Measurements from ENCODE around the gene STAB2.
"Not testable (repeated sequence)": the region's sequence is repeated elsewhere in the genome, so short reads cannot be mapped to it uniquely, and the experiment has no call there.

The STAB2 gene

DNA sequence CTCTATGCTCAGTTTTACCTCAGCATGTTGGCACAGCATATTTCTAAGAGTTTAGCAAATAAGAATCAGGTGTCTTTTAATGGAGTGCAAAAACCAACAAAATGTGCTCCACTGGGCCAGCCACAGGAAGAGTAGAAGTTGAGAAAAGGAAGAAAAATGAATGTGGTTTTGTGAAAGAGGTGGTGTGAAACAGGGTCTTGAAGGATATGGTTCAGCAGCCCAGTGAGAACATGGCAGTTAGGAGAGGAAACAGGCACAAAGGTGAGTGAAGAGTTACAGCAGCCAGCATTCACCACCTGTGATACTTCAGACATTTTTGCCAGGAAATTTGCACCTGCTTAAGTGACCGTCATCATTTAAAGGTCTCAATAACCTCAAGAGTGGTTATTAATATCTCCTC, 2.4 kb downstream of the STAB2 start:
- DNase-seq, result no peak

DNA sequence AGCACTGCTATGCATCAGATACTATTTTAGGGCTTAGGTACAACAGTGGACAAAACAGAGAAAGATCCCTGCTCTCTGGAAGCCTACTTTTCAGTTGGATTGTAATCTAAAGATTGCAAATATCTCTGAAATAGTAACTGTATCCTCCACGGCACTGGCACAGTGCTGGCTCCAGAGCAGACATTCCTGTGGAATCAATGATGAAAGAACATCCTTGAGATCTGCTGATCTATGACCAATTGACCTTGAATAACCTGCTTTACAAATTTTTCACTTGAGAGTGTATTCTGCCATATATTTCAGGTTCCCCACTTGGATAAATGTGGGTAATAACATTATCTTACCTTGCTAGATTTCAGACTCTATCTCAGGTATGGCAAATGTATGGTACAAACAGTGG, 3.2 kb downstream of the STAB2 start:
- DNase-seq, result no peak

DNA sequence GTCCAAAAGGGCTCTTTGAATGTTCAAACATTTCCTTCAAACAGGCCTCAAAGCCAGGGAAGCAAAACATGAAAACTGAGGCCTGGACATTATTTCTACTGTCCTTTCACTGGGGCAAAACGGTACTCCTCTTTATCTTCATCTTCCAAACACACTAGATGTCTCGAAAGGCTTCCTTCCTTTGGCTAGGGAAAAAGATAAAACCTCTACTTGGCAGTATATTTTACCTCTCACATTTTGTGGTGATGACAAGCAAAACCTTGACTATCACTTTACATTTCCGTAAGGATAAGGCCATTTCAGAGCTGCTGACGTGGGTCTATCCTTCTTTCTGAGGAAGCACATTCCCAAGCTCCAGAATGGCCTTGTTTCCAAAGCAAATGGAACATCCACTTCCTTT, 9.9 kb downstream of the STAB2 start:
- no peak for DNase-seq

DNA sequence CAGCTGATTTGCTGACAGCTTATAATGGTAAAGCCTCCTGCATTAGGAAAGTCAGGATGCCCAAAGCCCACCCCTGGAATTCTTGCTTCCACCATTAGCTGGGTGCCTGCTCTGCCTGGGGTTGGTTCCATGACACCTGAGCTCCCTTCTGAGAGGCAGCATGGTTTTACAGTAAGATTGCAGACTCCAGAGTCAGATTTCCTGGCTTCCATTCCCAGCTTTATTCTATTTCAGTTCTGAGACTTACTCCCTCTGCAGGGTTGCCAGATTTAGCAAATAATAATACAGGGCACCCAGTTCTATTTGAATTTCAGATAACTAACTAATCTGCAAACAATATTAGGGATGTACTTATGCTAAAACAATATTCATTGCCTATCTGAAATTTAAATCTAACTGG, 12.2 kb downstream of the STAB2 start:
- DNase-seq, result no peak

DNA sequence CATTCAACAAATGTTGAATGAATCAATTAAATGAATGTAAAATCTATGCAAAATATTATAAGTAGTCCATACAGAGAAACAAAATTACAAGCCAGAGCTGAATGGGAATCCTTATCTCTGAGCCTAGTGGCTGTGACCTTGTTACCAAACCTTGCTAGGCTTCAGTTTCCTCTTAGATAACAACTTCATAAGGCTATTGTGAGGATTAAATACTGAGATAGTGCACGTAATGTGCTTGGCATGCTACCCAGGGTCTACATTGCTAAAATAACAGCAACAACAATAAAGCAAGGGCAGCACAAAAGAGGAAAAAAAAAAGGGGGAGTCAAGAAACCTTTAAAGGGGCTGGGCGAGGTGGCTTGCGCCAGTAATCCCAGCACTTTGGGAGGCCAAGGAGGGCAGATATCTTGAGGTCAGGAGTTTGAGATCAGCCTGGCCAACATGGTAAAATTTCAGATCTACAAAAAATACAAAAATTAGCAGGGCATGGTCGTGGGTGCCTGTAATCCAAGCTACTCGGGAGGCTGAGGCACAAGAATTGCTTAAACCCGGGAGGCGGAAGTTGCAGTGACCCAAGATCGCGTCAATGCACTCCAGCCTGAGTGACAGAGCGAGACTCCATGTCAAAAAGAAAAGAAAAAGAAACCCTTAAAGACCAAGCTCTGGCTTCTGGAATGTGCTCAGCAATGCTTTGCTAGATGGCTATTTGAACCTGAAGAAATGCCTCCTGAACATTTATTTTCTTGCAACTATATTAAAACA, 14.1 kb downstream of the STAB2 start:
- no peak for DNase-seq

DNA sequence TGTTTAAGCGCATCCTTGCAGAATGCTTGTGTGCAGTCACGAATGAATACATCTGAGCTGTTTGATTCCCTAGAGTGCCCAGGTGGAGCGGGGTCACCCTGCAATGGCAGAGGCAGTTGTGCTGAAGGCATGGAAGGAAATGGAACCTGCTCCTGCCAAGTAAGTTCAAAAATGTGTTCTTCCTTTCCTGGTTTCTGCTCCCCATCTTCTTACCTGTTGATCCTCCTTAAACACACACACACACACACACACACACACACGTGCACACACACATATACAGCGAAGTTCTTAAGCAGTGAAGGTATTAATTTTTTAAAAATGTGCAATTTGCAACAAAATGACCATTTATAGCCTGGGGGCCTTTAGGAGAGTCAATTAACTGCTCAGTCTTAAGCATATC, 33.3 kb downstream of the STAB2 start:
- no peak for DNase-seq

DNA sequence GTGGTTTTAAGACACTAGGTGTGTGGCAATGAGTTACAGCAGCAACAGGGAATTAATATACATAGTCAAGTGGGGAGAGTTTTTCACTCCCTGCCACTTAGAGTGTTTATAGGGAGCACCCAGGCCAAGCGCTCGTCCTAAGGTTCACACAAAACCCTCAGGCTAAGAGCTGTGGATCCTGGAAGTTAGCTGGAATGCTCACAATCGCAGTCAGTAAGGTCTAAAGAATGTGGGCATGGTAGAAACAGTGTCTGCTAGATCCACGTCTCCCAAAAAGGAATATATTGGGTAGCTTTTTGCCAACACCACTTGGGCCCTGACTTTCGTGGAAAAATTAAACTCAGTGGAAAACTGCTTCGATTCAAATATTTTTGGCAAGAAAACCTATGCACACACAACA, 36.6 kb downstream of the STAB2 start:
- no peak for DNase-seq

DNA sequence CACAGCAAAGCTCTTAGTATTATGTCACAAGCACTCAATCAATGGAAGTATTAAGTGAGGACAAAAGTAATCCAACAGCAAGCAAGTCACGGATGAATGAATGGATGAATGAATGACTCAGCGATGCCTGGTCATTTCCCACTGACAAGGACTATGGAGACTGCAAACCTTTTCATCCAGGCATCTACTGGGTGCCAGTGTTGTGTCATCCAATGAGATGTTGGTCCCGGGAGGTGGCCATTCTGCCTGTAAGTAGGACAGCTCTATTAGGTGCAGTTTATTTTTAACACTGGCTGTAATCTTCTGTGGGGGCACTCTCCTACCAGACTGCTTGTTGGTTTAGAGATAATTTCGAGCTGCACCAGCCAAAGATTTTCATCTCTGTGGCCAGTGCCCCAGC, 39.4 kb downstream of the STAB2 start:
- no peak for DNase-seq

DNA sequence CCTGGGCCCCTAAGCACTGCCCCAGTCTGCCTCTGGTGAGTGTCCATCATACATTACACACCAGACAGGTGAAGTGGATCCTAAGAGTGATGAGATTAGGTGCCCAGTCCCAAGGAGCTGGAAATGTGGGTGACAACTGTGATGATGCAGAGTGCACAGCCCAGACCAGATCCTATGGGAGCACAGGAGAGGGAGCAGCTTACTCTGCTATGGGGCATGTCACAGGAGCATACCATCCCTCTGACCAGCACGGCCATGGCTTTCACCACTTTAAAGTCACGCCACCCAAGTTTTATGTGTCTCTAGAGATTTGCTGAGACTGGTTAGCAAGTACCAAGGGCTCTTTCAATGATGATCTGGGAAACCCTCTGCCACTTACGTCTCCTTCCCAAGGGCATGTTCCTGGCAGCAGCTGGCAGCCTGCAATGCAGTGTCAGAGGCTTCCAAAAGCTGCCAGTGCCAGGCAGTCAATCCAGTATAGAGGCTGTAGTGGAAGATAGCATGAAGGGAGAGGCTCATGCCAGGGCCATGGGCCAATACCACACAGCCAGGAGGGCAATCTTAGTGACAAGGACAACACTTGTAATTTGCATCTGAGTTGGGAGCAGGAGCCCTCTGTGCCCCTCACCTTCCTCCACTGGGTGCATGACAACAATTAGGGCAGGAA, 40.2 kb downstream of the STAB2 start:
- no peak for DNase-seq

DNA sequence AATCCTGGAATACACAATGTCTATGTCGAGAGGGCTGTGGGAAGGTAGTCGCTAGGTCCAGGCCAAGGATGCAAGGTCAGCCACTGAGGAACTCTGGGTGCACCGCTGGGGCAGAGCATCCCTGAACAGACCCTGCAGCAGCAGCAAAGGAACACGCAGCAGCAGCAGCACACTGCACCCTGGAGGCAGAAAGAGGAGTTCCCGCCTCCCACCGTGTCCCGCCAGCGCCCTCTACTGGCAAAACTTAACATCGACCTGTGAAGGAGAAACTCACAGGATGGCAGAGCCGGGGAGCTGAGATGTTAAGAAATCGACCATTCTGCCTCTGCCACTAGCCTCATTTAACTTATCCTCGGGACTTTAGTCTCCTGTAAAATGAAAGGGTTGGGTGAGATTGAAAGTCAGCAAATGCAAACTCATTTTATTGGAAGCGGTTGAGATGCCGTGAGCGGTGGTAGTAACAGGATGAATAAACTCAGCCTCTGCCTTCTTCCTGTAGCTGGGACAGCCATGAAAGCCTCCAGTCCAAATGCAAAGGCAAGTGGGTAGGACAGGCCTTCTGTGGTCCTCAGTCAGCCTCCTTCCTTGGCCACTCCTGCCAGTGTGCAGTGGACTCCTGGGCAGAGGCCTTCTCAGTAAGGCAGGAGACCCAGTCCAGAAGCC, 45.6 kb downstream of the STAB2 start:
- peak; percentile 79 for DNase-seq

DNA sequence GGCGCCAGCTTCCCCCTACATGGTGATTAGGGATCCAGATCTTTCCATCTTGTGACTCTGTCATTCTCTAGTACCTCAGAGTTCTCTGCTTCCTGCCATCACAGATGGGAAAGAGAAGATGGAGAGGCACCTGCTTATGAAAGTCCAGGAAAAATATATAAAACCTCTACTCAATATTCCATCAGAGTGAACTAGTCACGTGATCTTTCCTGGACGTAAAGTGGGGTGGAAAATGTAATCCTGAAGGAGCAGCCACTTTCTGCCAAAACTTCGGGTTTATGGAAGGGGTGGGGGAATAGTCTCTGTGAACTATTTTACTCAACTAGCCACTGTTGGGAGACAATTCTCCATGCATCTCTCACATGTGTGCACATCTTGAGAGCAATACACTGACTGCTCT, 47.7 kb downstream of the STAB2 start:
- DNase-seq, result no peak

DNA sequence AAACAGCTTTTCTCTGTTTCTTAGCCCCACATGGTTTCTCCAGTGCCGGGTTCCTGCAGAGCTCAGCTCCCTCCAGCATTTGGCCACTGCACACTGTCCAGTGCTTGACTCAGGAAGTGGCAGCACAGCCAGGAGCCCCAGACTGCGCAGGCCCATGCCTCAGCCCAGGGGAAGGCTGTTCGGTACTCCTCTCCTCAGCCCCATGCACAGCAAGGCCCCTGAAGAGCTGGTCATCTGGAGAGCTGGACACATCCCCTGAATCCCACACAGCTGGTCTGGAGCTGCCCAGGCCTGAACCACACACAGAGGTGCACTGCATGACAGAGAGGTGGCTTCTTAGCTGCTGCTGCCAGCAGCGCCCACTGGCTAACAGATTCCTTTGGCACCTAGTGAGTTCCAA, 48.3 kb downstream of the STAB2 start:
- DNase-seq, result no peak

DNA sequence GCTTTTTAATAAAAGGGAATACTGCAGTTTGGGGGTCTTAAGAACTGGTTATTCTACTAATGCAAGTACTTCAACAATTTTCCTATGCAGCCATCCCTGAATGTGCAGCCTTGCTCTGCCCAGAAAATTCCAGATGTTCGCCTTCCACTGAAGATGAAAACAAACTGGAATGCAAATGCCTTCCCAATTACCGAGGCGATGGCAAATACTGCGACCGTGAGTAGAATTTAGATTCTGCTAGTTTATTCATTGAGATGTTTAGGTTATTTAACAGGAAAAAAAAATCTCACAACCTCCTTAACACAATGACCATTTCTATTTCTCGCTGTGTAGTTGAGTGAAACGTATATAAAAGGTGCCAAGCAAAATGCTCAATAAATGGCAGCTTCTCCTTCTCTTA, 49.9 kb downstream of the STAB2 start:
- no peak for DNase-seq

DNA sequence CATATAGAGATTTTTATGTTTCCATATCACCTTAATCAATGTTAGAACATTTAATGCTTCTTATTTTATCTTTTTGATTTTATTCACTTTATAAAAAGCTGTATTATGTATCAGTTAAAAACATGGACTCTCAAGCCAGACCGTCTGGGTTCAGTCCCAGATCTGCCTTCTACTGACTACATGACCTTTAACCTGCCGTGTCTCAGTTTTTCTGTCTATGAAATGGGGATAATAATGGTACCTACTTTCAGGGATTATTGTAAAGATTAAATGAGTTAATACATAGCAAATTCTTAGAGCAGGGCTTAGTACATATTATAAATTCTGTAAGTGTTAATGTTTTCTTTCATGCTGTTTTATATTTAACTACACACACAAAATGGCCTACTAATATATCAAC, 50.4 kb downstream of the STAB2 start:
- DNase-seq, result no peak

DNA sequence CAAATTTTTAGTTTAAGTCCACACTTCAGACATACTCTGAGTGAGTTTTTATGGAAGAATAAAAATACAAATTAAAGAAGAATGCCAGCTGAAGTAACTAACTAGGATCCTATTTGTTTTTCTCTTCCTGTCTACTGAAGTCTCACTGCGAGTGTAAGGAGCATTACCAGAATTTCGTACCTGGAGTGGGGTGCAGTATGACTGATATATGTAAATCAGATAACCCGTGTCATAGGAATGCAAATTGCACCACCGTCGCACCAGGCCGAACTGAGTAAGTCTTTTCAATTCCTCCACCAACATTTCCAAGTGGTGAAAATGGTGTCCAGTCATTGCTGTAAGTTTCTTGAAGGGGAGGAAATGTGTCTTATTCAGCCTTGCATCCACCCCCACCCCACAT, 52.9 kb downstream of the STAB2 start:
- DNase-seq, result no peak

DNA sequence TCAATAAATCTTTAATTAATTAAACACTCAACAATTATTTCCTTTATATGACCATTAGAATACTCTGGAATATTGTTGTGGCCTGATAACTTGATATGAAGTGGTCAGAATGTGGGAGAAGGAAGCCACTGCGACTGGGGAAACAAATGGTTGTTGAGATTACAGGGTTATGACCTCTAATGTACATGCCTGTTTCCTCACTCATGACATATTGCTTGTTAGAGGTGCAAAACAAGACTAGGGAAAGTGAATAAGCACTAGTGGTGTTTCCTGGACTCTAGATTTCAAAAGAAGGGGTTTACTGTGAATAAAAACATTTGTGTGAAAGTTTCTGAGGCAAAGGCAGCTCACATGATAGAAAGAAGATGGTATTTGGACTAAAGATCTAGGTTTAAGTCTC, 53.3 kb downstream of the STAB2 start:
- DNase-seq, result no peak

DNA sequence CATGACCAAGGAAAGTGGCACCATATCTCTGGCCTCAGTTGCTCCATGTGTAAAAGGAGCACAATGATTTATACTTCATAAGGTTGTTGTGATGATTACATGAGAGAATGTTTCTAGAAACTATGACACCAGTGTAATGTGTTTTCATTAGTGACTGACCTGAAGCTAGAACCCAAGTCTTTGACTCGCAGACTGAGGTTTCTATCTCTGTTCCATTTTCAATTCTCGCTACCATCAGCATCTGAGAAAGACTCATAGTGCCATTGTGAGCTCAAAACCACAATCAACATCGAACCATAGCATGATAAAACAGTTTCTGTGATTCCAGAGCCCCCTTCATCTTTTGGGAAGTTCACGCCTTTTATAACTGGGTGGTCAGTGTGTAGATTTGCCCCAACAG, 53.8 kb downstream of the STAB2 start:
- DNase-seq, result no peak

DNA sequence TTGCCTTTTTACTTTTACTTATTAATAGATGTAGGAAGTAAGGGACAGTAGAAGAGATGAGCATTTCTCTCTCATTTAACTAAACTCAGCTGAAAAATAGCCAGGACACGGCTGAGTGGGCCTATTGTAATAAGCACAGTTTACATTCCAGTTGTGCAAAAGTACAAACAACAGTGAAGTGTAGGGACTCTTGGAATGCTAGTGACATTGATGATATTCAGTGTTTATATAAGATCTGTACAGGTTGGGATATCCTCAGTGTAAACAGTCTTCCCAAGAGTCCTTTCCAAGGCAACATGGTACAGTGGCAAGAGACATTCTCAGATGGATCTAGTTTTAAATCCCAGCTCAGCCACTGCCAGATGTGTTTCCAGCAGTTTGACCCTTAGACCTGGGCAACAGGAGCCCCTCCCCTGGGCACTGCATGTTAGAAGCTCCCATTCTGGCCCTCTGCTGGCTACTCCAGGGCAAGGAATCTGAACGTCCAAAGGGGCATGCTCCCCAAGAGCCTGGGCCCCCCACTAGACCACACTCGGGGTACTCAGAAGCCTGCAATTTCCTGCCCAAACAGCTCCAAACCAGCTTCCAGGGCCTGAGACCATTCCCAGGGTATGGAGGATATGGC, 55.3 kb downstream of the STAB2 start:
- DNase-seq, result no peak

DNA sequence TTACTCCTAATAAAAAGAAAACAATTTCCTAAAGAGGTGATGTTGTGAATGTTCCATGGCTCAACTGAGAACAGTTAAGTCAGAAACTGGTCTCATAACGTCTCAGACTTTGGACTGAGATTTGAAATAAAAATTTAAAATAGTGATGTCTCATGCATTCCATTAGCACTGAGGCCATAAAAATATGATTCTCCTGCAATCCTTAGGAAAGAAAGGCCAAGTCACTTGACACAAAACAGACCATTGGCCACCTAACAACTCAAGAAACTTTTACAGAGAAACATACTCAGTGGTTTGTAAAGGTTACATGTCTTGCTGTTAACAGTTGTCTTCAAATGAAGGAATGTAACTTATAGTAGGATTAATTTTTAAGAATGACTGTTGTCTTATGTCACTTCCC, 58.1 kb downstream of the STAB2 start:
- no peak for DNase-seq

DNA sequence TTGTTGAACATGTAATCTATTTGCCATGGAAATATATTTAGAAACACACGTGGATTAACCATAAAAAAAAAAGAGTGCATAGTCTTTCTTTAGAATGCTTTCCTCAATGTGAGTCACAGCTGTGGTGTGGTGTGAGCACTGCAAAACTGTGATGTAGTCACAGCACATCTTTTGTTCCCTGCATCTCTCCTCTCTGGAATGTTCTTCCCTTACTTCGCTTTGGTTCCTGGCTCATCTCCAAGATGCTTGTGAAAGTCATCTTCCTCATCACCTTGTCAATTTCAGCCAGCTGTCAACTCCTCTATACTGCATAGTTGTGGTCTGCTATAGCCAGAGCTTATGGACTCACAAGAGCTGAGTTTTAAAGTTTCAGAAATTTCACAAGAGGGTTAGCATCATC, 60.2 kb downstream of the STAB2 start:
- DNase-seq, result no peak

DNA sequence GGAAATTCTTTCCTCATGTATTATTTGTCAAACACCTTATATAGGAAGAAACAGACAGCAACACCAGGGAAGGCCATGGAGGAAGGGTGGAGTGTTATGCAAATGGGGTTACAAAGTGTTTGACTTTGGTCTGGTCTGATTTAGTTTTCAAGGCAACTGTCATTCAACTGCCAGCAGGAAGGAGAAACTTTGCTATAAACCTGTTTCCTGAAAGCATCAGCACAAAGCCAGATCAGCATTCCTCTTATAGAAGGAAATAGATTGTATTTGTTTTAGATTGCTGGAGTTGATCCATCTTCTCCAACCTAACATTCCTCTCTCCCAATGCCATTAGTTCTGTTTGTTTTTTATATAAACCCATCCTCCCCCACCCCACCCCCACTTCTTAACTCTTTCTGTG, 65.7 kb downstream of the STAB2 start:
- DNase-seq, result no peak

DNA sequence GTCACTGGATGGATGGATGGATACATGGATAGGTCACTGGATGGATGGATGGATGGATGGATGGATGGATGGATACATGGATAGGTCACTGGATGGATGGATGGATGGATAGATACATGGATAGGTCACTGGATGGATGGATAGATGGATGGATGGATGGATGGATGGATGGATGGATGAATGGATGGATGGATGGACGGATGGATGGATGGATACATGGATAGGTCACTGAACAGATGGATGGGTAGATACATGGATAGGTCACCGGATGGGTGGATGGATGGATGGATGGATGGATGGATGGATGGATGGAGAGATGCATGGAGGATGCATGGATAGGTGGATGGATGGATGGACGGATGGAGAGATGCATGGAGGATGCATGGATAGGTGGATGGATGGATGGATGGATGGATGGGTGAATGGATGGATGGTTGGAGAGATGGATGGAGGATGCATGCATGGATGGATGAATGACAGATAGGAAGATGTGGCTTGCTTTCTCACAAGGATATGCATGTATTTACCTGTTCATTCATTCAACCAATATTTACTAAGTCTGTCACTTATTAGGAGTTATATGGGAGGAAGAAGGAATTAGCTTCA, 66.6 kb downstream of the STAB2 start:
- DNase-seq, result not testable (repeated sequence)

DNA sequence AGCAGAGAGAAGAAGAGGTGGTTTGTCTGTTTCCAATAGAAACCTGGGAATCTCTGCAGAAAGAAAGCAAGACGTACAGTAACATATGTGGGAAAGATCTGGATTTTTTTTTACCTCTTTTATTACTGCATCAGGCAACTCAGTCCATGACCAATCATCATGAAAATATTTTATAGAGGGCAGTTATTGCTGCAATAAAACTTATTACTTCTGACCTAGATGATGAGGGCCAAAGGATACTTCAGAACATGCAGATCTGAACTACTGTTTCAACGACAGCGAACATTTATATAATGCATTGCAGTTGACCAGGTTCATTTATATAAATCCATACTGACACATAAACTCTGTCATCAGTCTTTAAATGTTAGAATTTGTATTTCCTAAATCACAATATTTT, 67.7 kb downstream of the STAB2 start:
- no peak for DNase-seq

DNA sequence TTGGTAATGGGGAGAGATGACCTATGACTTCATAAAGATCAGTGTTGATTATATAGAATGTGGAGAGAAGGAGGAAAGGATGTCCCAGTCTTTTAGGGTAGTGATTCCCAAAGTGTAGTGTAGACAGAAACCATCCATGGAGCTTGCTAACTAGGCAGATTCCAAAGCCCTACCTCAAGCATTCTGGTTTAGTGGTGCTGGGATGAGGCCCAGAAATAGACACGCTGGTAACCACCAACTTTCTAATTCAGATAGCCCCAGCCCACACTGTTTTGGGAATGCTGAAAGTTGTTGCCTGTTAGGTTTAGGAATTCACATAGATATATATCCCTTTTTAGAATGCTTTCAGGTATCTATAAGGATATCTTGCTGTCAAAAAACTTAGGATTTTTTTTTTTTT, 69.2 kb downstream of the STAB2 start:
- no peak for DNase-seq

Measured in suppressor macrophage treated with lipopolysaccharide for 4 hours (primary cell).